Fibroblast of lung (primary cell): ENCODE measurements around the gene DIP2C. TPM values are rescaled to one million over a fixed set of nuclear protein-coding genes. Genes with fewer than 3 reads are reported as not detected.

Experiments used
- DNase-seq, 2 donors: peaks; one replicate each; pipeline versions ENCODE4 v3.0.0 to v3.0.0-alpha.2; 2010; ENCODE audit warnings: low read depth in 2 of 2
- H2AFZ ChIP-seq: 2 replicates; pipeline ENCODE4 v1.5.1; 2012; ENCODE audit warnings: low read length, control low read depth, inconsistent platforms
- H3K27ac ChIP-seq: 2 replicates; pipeline ENCODE4 v1.5.1; 2011; ENCODE audit warnings: low read length, control low read depth; ENCODE audit not compliant: insufficient read depth
- H3K27me3 ChIP-seq: 2 replicates; pipeline ENCODE4 v1.5.1; 2011; ENCODE audit warnings: mild to moderate bottlenecking, low read length; ENCODE audit not compliant: control insufficient read depth, insufficient read depth
- H3K36me3 ChIP-seq: 2 replicates; pipeline ENCODE4 v1.5.1; 2011; ENCODE audit warnings: low read length; ENCODE audit not compliant: control insufficient read depth, insufficient read depth
- H3K4me1 ChIP-seq: 2 replicates; pipeline ENCODE4 v1.5.1; 2011; ENCODE audit warnings: low read length; ENCODE audit not compliant: control insufficient read depth, insufficient read depth; ENCODE audit errors: extremely low read depth
- H3K4me2 ChIP-seq: 2 replicates; pipeline ENCODE4 v1.5.1; 2011; ENCODE audit warnings: low read length, control low read depth; ENCODE audit not compliant: insufficient read depth; ENCODE audit errors: extremely low read depth
- H3K4me3 ChIP-seq, 4 experiments: fragments of 200-600 bp in 1 of 4; sonication (generic) in 1 of 4; replicated peaks in 1 of 4; 2 replicates each; pipeline ENCODE4 v1.5.1; 2011 to 2016; ENCODE audit warnings: low read length in 4 of 4, low read depth in 3 of 4, mild to moderate bottlenecking in 3 of 4, control low read depth in 2 of 4, inconsistent platforms in 1 of 4, mixed read lengths in 1 of 4; ENCODE audit not compliant: insufficient read depth in 1 of 4; ENCODE audit errors: control extremely low read depth in 1 of 4
- H3K79me2 ChIP-seq: 2 replicates; pipeline ENCODE4 v1.5.1; 2012; ENCODE audit warnings: mild to moderate bottlenecking, low read length, inconsistent platforms; ENCODE audit not compliant: control insufficient read depth, insufficient read depth
- H3K9ac ChIP-seq: 2 replicates; pipeline ENCODE4 v1.5.1; 2011; ENCODE audit warnings: mild to moderate bottlenecking, low read length, control low read depth; ENCODE audit not compliant: insufficient read depth
- H3K9me3 ChIP-seq: 2 replicates; pipeline ENCODE4 v1.5.1; 2012; ENCODE audit warnings: low read depth, low read length; ENCODE audit not compliant: control insufficient read depth, insufficient read depth
- H4K20me1 ChIP-seq: 2 replicates; pipeline ENCODE4 v1.5.1; 2011; ENCODE audit warnings: low read length; ENCODE audit not compliant: control insufficient read depth, insufficient read depth; ENCODE audit errors: extremely low read depth
- EZH2 ChIP-seq: IDR thresholded peaks from 2 replicates; pipeline ENCODE4 v1.5.1; 2012; ENCODE audit warnings: low read length, control low read depth, mild to moderate bottlenecking; ENCODE audit errors: missing control alignments
- polyA plus RNA-seq, 2 donors: library from polyadenylated mRNA; depleted of rRNA in 1 of 2; stranded (reverse) in 1 of 2; unstranded in 1 of 2; fragments of >200 nt; gene quantifications; 2 replicates each; pipeline ENCODE4 v1.2.1, GENCODE V29; 2011 to 2012; ENCODE audit warnings: missing spikeins in 1 of 2
- total RNA-seq: library from RNA; depleted of rRNA; stranded (reverse); fragments of >200 nt; gene quantifications from 2 replicates; pipeline ENCODE4 v1.2.1, GENCODE V29; 2014
- TF ChIP-seq, protein P1 (sequence below), 2 donors: IDR thresholded peaks in 1 of 2; conservative IDR thresholded peaks in 1 of 2; 1 replicate in 1 of 2; 2 replicates in 1 of 2; pipeline ENCODE4 v1.5.1; 2011 to 2012; ENCODE audit warnings: low read length in 2 of 2, control low read depth in 1 of 2, inconsistent platforms in 1 of 2, low read depth in 1 of 2, mild to moderate bottlenecking in 1 of 2

The DIP2C gene
- total and polyA plus RNA-seq, 2 donors (not counting 1 experiment from before 2014, with no cell fraction given), result 10.7 to 18.3 TPM

DNA sequence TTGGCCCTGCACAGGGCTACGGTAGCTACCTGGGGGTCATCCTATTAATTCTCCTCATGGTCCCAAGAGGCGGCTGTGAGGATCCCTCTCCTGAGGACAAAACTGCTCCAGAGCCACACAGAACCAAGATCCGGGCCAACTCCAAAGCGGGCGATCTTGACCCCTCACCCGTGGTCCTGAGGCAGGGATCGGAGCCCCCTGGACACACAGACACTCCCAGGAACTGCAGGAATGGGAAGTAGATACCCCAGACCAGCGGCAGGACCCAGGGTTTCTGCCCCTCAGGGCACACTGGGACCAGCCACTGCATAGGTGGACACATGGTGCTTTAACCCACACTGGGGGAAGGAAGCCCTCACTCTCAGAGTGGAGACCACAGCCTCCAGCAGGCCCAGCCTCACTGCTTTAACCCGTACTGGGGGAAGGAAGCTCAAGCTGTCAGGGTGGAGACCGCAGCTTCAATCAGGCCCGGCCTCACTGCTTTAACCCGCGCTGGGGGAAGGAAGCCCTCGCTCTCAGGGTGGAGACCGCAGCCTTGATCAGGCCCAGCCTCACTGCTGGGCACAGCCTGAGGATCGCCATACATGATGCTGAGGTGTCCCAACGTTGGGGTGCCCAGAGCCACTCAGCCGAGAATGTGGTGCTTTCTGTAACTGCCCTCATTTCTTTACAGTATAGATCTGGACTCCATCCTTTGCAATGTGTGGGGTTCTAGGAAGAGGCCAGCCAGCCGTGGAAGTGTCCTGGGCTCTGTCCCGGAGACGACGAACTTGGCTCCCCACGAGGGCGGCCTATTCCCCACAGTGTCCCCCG lies 60.1 kb downstream of the DIP2C start:
- Histone ChIP-seq H3K4me2 (no peak overlapping the region), H3K36me3 (no peaks in the 10 kb centered on the region), H3K79me2 (peaks cover 19% of the 10 kb centered on the region), H4K20me1 (no peaks in the 10 kb centered on the region), H2AFZ (no peak overlapping the region), H3K27me3 (no peaks in the 10 kb centered on the region), H3K4me3 (no peak overlapping the region), H3K9ac (no peak overlapping the region), H3K9me3 (no peaks in the 10 kb centered on the region), H3K4me1 (peaks cover 11% of the 10 kb centered on the region), H3K27ac (no peak overlapping the region)
- no peak for TF ChIP-seq EZH2
- TF ChIP-seq, protein P1, sequence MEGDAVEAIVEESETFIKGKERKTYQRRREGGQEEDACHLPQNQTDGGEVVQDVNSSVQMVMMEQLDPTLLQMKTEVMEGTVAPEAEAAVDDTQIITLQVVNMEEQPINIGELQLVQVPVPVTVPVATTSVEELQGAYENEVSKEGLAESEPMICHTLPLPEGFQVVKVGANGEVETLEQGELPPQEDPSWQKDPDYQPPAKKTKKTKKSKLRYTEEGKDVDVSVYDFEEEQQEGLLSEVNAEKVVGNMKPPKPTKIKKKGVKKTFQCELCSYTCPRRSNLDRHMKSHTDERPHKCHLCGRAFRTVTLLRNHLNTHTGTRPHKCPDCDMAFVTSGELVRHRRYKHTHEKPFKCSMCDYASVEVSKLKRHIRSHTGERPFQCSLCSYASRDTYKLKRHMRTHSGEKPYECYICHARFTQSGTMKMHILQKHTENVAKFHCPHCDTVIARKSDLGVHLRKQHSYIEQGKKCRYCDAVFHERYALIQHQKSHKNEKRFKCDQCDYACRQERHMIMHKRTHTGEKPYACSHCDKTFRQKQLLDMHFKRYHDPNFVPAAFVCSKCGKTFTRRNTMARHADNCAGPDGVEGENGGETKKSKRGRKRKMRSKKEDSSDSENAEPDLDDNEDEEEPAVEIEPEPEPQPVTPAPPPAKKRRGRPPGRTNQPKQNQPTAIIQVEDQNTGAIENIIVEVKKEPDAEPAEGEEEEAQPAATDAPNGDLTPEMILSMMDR (conservative IDR thresholded peaks at IDR 0.05 in 1 of 2, IDR thresholded peaks at IDR 0.05 in 1 of 2; ENCODE audit: low read depth in 1 of 2, low read length in 2 of 2), result no peak
- DNase-seq, result no peak

- no peak overlapping the region for H3K4me2 ChIP-seq
- H3K36me3 ChIP-seq, result no peaks in the 10 kb centered on the region
- peaks cover 22% of the 10 kb centered on the region for H3K79me2 ChIP-seq
- no peak overlapping the region for H3K9ac ChIP-seq
- no peak overlapping the region for H2AFZ ChIP-seq
- no peaks in the 10 kb centered on the region for H4K20me1 ChIP-seq
- no peak for DNase-seq
- H3K27me3 ChIP-seq, result no peaks in the 10 kb centered on the region
- no peak for TF ChIP-seq EZH2
- TF ChIP-seq, protein P1 (conservative IDR thresholded peaks at IDR 0.05 in 1 of 2, IDR thresholded peaks at IDR 0.05 in 1 of 2; ENCODE audit: low read depth in 1 of 2, low read length in 2 of 2), result no peak
- H3K4me3 ChIP-seq, result no peak overlapping the region
- no peaks in the 10 kb centered on the region for H3K9me3 ChIP-seq
- H3K27ac ChIP-seq, result no peak overlapping the region
- H3K4me1 ChIP-seq, result peaks cover 15% of the 10 kb centered on the region
Observed at GRCh38 chr10:628386-629045, 61.0 kb downstream of the DIP2C start.
